Fibroblast of pulmonary artery (primary cell): ENCODE results near the gene SLFN14.
"Not testable (repeated sequence)": the region's sequence is repeated elsewhere in the genome, so short reads cannot be mapped to it uniquely, and the experiment has no call there.

ENCODE experiments used
- DNase-seq: peaks from one replicate; pipeline ENCODE4 v3.0.0-alpha.2; 2010; ENCODE audit warnings: low read depth
- H3K4me3 ChIP-seq: replicated peaks from 2 replicates; pipeline ENCODE4 v1.5.1; 2011; ENCODE audit warnings: low read depth, mild to moderate bottlenecking, control low read depth, low read length, moderate library complexity
- TF ChIP-seq, protein P1 (sequence below): IDR thresholded peaks from 2 replicates; pipeline ENCODE4 v1.5.1; 2011; ENCODE audit warnings: mild to moderate bottlenecking, control low read depth, low read length, inconsistent platforms; ENCODE audit errors: missing control alignments

The SLFN14 gene

DNA sequence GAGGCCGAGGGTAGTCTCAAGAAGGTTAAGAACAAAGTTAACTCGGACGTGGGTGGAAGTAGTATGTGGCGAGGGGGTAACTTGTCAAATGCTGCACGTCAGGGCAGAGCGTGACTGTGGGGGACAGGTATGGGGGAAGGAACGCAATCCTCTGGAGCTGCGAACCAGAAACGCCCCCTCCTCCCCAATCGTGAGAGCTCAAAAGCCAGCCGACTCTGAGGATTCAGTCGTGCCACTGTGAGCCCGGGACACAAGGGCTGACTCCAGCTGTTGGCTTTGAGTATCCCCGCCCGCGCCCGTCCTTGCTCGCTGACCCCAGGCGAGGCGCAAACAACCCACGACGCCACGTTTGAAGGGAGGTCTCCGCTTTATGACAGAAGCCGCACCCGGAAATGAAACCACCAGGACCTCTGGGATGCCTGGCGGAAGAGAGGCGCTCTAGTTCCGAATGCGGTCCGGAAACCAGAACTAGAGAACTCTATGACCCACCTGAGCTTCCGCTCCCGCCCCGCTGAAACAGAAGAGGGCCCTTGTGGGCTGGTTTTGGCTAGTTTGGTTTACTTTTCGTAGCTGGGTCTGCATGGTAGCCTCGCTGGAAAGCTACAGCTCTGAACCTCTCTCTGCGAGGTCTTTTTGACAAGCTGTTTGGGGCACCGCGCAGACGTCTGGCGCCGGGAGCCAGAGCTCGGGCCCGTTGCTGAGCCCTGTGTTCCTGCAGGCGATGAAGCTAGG, 17.7 kb upstream of the SLFN14 start, which contains the start of gene PEX12:
TSS of gene PEX12 (minus strand) at position 375 of the 732 bp plus-strand sequence. CDS start 550 bp downstream, outside the sequence.
- TF ChIP-seq, protein P1, sequence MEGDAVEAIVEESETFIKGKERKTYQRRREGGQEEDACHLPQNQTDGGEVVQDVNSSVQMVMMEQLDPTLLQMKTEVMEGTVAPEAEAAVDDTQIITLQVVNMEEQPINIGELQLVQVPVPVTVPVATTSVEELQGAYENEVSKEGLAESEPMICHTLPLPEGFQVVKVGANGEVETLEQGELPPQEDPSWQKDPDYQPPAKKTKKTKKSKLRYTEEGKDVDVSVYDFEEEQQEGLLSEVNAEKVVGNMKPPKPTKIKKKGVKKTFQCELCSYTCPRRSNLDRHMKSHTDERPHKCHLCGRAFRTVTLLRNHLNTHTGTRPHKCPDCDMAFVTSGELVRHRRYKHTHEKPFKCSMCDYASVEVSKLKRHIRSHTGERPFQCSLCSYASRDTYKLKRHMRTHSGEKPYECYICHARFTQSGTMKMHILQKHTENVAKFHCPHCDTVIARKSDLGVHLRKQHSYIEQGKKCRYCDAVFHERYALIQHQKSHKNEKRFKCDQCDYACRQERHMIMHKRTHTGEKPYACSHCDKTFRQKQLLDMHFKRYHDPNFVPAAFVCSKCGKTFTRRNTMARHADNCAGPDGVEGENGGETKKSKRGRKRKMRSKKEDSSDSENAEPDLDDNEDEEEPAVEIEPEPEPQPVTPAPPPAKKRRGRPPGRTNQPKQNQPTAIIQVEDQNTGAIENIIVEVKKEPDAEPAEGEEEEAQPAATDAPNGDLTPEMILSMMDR: no peak
- peak; percentile 85 for DNase-seq
- peak within 1 kb of the TSS; percentile 86 for H3K4me3 ChIP-seq

DNA sequence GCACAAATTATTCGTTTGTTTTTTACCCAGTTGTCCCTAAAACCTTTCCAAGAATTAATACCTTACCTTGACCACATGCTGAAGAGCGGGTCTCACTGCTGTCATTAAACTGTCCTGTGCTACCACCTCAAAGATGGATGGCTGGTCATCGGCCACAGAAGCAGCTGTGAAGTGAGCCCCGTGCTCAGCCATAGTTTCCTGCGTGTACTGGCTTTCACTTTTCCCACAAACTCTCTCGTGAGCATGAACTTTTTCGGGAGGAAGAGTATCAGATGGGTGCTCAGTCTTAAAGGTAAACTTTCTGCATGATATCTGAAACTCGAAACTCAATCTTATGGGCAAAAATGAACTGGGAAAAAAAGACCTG, 17.2 kb upstream of the SLFN14 start:
- DNase-seq: no peak
- peak overlapping the region; percentile 86 for H3K4me3 ChIP-seq
- TF ChIP-seq, protein P1: no peak

DNA sequence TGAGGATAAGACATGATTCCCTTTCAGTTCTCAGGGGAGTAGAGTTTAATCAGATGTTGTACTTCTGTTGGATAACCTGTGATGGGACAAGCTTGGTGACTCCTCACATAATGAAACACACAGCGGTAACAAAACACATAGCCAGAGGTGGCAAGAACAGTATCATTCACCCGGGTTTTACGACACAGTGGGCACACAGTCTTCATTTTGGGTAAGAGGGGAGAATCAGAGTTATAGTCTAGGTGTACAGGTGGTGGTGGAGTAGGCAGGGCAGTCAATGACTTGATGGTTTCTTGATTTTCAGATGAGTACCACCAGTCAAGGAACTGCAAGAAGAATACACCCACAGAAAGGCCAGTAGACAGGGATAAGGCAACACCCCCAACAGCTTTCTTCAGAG, 15.1 kb upstream of the SLFN14 start:
- TF ChIP-seq, protein P1: no peak
- no peak for DNase-seq
- H3K4me3 ChIP-seq: no peak overlapping the region

DNA sequence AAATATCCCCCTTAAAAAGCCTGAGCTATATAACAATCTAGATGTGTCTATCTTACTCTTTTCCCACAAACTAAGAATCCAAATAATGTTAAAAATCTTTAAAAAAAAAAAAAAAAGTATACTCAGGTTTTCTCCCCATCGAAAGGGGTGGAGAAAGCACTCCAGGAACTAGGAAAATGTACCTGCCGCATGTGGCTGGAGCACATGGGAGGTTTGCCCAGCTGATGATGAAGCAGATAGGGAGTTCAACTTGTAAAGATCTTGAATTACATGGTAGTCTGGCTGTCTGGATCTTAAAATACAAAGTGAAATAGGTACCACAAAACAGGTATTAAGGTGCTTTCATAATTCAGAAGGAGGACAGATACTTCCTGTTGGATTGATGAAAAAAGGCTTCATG, 8.8 kb upstream of the SLFN14 start:
- no peak overlapping the region for H3K4me3 ChIP-seq
- DNase-seq: no peak
- TF ChIP-seq, protein P1: no peak

DNA sequence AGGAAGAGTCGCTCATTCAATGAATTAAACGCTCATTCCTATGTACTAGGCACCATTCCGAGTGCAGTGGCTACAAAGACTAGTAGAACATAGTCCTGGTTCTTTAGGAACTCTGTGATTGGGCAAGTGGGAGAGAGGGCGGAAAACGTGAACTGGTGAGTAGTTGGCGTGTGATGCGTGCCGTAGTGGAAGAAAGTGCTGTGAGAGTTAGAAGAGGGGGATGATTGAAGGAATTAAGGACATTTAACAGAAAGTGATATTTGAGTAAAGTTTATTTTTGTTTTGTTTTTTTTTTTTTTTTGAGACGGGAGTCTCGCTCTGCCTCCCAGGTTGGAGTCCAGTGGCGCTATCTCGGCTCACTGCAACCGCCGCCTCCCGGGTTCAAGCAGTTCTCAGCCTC, 7.9 kb upstream of the SLFN14 start:
- DNase-seq: peak; percentile 59
- TF ChIP-seq, protein P1: no peak
- H3K4me3 ChIP-seq: peak overlapping the region; percentile 98

DNA sequence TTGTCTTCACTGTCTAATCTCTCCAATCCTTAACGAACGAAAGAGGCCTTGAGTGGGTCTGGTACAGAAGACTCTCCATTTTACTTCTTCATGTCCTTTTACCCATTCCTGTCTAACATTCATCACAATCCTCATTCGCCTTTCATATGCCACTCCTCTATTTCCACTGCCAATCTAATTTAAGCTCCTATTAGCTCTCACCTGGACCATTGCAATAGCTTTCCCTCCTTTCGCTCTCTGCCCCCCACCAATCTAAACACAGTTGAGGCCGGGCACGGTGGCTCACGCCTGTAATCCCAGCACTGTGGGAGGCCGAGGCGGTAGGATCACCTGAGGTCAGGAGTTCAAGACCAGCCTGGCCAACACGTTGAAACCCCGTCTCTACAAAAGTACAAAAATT, 6.3 kb upstream of the SLFN14 start:
- DNase-seq: no peak
- TF ChIP-seq, protein P1: no peak
- H3K4me3 ChIP-seq: peak overlapping the region; percentile 98

DNA sequence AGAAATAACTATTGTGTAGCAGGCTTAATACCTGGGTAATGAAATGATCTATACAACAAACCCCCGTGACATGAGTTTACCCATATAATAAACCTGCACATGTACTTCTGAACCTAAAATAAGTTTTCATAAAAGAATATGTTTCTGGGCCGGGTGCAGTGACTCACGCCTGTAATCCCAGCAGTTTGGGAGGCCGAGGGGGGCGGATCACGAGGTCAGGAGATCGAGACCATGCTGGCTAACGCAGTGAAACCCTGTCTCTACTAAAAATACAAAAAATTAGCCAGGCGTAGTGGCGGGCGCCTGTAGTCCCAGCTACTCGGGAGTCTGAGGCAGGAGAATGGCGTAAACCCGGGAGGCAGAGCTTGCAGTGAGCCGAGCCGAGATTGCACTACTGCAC, 2.6 kb upstream of the SLFN14 start:
- DNase-seq, H3K4me3 ChIP-seq: not testable (repeated sequence)
